NCI-H446 treated with DMSO at 0.1 percent for 48 hours (cell line): ENCODE results near the gene GTF2B.
"Not testable (repeated sequence)": the region's sequence is repeated elsewhere in the genome, so short reads cannot be mapped to it uniquely, and the experiment has no call there.

Experiments used
- DNase-seq: peaks from one replicate; lab custom pipeline; 2025; lab: John Stamatoyannopoulos, UW

GTF2B gene

GRCh38 chr1:88891318-88891950, at the start of gene GTF2B:
GTF2B (minus strand) TSS chr1:88891567; CDS start chr1:88891499, 68 bp downstream.
- peak; percentile 91 for DNase-seq

- not testable (repeated sequence) for DNase-seq
These were observed 47.2 kb upstream of the GTF2B start for GRCh38 chr1:88938528-88938927.

GRCh38 chr1:88936760-88937342, 45.5 kb upstream of the GTF2B start:
- DNase-seq, result no peak

- DNase-seq, result no peak
These were observed 44.8 kb upstream of the GTF2B start for GRCh38 chr1:88936223-88936523.

- peak; percentile 30 for DNase-seq
These were observed 44.3 kb upstream of the GTF2B start for GRCh38 chr1:88935522-88936222.

GRCh38 chr1:88930176-88930575, 38.8 kb upstream of the GTF2B start:
- DNase-seq, result not testable (repeated sequence)

GRCh38 chr1:88923224-88923623, 31.9 kb upstream of the GTF2B start:
- DNase-seq, result no peak

GRCh38 chr1:88922214-88922613, 30.8 kb upstream of the GTF2B start:
- no peak for DNase-seq

- DNase-seq, result no peak
These were observed 29.5 kb upstream of the GTF2B start for GRCh38 chr1:88920845-88921244.

- DNase-seq, result no peak
These were observed 26.1 kb upstream of the GTF2B start for GRCh38 chr1:88917321-88918025.

GRCh38 chr1:88916883-88917282, 25.5 kb upstream of the GTF2B start:
- DNase-seq, result no peak

GRCh38 chr1:88911800-88912199, 20.4 kb upstream of the GTF2B start:
- DNase-seq, result not testable (repeated sequence)

GRCh38 chr1:88911161-88911560, 19.8 kb upstream of the GTF2B start:
- DNase-seq, result no peak

- no peak for DNase-seq
These were observed 19.0 kb upstream of the GTF2B start for GRCh38 chr1:88910401-88910800.

GRCh38 chr1:88900883-88901282, 9.5 kb upstream of the GTF2B start:
- no peak for DNase-seq

- no peak for DNase-seq
These were observed 5.8 kb upstream of the GTF2B start for GRCh38 chr1:88897070-88897730.

- DNase-seq, result peak; percentile 79
These were observed 1.1 kb upstream of the GTF2B start for GRCh38 chr1:88892357-88892877.

GRCh38 chr1:88891951-88892340, 579 bp upstream of the GTF2B start:
- no peak for DNase-seq

- no peak for DNase-seq
These were observed 513 bp downstream of the GTF2B start for GRCh38 chr1:88890791-88891317.

GRCh38 chr1:88890131-88890530, 1.2 kb downstream of the GTF2B start:
- DNase-seq, result no peak

GRCh38 chr1:88888750-88889149, 2.6 kb downstream of the GTF2B start:
- no peak for DNase-seq

GRCh38 chr1:88885933-88886332, 5.4 kb downstream of the GTF2B start:
- DNase-seq, result no peak
